ENCODE data around the gene MARCHF9.
"Not testable (repeated sequence)": the region's sequence is repeated elsewhere in the genome, so short reads cannot be mapped to it uniquely, and the experiment has no call there.

MARCHF9 gene

DNA sequence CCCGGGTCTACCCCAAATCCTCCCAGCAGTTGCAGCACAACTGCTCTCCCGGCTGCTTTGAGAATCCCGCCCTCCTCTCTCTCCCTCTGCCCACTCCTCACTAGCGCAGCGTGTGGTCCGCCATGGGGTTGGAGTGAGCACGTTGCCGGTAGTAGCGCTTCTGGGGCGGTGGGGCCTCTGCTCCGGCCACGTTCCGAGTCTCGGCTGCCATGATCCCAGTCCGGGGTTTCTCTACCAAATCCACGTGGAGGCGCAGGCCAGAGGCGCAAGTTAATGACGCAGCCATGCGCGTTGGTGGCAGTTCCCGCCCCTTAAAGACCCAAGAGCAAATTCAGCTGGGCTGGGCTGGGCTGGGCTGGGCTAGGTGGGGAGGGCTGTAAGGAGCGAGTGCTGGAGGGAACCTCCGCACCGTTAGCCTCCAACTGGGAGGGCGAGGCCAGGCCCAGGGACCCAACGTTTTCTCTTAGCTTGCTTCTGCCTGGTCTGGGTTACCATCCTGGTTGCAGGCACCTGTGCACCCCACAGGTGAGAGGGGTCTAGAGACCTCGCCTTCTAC, 17.0 kb downstream of the MARCHF9 start, which contains the start of gene METTL1:
Gene METTL1, minus strand, starts transcription at position 233 of the 556 bp plus-strand sequence. Its CDS starts 22 bp downstream, at position 211.
- DNase-seq, result peak; percentile 26 to 87

GRCh38 chr12:57772429-57773322, 17.8 kb downstream of the MARCHF9 start, which contains the start of gene EEF1AKMT3:
EEF1AKMT3 (plus strand) TSS chr12:57772614; CDS start chr12:57772725, 111 bp downstream.
- DNase-seq, result no peak

DNA sequence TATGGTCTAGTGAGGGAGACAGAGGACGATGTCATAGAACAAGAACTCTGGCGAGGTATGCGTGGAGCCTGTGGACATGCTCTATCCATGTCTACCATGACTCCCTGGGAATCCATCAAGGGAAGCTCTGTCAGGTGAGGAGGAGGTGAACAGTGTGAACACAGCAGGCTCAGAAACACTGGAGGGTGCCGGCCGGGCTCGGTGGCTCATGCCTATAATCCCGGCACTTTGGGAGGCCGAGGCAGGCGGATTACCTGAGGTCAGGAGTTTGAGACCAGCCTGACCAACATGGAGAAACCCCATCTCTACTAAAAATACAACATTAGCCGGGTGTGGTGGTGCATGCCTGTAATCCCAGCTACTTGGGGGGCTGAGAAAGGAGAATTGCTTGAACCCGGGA, 19.7 kb downstream of the MARCHF9 start:
- not testable (repeated sequence) for DNase-seq

- no peak for DNase-seq
These were observed 20.1 kb downstream of the MARCHF9 start for GRCh38 chr12:57775044-57775443.

DNA sequence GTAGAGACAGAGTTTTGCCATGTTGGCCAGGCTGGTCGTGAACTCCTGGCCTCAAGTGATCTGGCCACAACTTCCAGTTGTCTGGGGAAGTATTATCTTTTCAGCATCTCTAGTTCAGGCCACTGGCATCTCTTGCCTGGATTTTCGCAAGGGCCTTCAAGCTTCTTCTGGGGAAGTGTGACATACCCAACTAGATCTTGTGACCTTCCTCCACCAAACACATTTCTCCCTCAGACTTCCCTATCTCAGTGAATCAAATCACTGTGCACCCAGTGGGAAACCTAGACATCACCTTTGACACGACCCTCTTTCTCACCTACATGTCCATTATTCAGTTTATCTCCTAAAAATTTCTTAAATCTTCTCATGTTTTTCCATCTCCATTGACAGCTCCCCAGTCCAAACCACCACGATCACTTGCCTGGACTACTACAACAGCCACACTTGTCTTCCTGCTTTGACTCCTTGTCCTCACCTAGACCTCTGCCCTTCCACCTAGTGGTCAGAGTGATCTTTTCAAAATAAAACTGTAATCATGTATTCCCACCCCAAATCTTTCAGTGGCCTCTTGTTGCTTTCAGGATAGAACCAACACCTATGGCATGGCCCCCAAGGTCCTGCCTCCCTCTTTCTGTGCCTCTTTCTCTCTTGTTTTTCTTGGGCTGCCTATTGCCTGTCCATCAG, 20.8 kb downstream of the MARCHF9 start:
- DNase-seq, result no peak

DNA sequence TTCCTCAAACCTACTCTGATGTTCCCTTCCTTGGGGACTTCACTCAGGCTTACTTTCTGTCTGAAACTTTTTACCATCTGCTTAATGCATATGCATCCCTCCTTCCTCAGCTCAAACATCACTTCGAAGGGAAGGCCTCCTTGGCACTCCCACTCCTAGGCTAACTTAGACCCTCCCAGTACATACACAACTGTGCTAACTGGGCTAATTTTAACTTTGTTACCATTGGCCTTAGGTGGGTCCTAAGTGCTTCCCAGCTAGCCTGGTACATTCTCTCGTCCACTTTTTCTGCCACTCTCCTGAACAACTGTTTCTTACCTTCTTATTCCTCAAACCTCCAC, 21.3 kb downstream of the MARCHF9 start:
- DNase-seq, result no peak

DNA sequence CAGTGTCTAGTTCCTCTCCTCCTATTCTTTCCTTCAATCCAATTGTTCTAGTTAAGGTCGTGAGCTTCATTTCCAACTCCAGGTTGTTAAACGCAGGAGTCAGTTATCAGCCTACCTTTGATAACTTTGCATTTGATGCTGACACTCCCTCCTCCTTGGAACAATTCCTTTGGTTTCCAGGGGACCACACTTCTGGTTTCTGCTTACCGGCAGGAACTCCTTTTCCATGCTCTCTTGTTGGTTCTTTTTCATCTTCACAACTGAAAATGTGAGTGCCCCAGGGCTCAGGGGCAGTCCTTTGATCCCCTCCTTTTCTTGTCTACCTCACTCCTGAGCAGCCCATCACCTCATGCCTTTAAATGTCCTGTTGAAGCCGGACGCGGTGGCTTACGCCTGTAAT, 22.5 kb downstream of the MARCHF9 start:
- DNase-seq, result no peak

DNA sequence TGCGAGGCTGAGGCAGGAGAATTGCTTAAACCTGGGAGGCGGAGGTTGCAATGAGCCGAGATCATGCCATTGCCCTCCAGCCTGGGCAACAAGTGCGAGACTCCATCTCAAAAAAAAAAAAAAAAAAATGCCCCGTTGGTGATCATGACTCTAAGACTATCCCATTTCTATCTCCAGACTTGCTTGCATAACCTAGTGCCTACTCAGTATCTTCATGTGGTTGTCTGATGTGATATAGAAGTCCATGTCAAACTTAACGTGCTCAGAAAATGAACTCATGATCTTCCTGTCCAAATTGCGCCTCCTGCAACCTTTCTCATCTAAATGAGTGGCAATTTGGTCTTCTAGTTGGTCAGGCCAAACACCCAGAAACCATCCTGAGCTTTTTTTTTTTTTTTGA, 23.0 kb downstream of the MARCHF9 start:
- DNase-seq, result no peak

DNA sequence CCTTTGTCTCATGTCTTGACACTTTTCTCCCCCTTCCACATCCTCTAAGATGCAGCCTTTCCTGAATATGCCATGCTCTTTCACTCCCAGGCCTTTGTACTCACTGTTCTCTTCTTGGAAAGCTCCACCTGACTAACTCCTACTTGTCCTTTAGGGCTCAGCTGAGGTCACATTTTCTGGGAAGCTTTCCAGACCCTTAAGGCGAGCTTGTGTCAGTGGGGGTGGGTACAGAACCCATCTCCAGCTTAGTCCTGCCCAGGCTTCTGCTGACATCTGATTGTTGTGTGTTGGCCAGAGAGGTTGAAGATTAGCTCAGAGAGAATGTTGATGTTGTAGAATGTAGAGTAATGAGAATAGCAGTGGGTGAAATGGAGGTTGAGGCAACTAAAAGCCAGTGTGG, 24.8 kb downstream of the MARCHF9 start:
- DNase-seq, result no peak

DNA sequence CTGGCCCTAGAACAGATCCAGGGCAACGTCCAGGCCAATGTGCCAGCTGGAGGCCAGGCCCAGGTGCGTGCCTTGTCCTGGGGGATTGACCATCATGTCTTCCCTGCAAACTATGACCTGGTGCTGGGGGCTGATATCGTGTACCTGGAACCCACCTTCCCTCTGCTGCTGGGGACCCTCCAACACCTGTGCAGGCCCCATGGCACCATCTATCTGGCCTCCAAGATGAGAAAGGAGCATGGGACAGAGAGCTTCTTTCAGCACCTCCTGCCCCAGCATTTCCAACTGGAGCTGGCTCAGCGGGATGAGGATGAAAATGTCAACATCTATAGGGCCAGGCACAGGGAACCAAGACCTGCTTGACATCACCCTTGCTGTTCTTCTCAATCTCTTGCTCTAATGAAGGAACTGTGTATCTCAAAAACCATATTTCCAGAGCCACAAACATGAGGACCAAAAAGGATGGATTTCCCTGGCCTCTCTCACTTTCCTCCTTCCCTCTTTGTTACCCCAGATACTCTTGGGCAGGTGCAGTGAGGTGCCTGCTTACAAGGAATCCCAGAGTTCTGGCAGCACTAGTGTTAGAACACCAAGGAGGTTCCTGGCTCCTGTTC, 25.5 kb downstream of the MARCHF9 start:
- no peak for DNase-seq

GRCh38 chr12:57781244-57781643, 26.3 kb downstream of the MARCHF9 start:
- DNase-seq, result no peak

GRCh38 chr12:57781801-57782200, 26.9 kb downstream of the MARCHF9 start:
- DNase-seq, result no peak

GRCh38 chr12:57782243-57782607, 27.3 kb downstream of the MARCHF9 start:
- no peak for DNase-seq

DNA sequence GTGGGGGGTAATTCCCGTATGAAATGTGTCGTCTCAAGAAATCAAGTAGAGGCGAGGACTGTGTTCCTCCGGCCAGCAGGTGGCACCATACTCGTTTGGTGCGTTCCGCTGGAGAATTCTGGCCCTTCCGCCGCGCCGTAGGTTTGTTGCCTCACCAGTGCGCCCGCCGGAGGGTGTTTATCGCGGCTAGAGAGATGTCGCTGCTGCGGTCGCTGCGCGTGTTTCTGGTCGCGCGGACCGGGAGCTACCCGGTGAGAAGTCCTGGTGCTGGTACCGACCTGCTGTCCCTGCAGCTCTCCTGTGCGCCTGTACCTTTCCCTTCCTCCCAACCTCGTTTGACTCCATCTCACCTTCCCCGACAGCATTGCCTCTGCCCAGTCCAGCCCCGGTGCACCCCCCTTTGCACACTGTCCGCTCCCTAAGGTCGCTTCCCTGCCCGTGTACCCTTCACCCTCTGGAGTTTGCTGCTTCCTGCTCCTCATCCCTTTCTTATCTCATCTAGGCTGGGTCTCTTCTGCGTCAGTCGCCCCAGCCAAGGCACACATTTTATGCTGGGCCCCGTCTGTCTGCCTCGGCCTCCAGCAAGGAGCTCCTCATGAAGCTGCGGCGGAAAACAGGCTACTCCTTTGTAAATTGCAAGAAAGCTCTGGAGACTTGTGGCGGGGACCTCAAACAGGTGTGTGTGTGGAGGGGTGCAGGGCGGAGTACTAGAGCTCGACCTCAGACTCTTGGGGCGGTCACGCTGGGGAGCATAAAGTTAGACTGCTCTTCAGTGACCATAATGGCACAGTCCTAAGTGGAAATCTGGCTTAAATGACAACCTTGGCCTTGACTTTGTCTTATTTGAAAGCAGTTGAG, 27.9 kb downstream of the MARCHF9 start, which contains the start of gene TSFM:
Gene TSFM, plus strand, starts transcription at position 180 of the 858 bp plus-strand sequence. Its CDS starts 15 bp downstream, at position 195.
- DNase-seq, result peak in 1 of 2 experiments; percentile 88

DNA sequence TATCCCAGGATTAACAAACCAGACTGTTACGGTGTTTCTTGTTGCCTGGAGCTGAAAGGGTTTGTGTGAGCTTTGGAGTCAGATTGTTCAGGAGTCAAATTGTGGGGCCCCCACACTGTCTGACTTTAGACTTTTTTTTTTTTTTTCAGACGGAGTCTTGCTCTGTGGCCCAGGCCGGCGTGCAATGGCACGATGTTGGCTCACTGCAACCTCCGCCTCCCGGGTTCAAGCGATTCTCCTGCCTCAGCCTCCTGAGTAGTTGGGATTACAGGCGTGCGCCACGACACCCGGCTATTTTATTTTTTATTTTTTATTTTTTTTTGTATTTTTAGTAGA, 28.5 kb downstream of the MARCHF9 start:
- DNase-seq, result no peak

- no peak for DNase-seq
These were observed 29.0 kb downstream of the MARCHF9 start for GRCh38 chr12:57783861-57784260.

GRCh38 chr12:57793920-57794319, 39.0 kb downstream of the MARCHF9 start:
- no peak for DNase-seq

- no peak for DNase-seq
These were observed 40.5 kb downstream of the MARCHF9 start for GRCh38 chr12:57795354-57795753.

DNA sequence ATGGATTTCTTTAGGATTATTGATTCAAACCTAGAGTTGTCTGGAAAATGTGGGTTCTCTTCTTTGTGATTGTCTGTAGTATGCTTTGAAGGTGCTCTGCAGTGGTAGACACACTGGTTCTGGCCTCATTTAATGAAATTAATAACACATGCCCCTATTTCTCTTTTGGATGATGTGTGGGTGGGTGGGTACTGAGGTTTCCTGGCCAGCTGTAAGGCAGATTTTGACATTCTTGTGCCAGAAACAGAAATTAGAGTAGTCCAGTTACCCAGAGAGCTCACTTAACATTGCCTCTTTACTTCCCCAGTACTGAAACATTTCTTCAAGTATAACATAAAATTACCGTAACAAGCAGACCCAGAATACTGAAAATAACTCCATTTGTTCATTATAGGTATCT, 42.1 kb downstream of the MARCHF9 start:
- no peak for DNase-seq

DNA sequence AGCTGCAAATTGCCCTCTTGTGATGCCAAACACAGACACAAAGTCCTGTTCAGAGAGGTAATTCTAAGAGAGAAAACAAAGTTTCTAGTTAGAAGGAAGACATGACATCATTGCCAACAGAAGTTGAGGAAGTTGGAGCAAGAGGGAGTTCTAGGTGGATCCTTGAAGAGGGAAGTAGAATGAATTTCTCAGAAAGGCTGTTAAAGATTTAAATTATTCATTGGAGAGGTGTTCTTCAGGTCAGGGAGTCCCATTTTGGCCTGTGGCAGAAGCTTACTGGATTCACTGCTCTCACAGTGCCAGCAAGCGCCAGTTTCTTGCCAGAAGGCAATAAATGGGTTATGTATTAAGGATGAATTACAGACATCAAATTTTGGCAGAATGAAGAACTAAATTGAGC, 43.0 kb downstream of the MARCHF9 start:
- no peak for DNase-seq

DNA sequence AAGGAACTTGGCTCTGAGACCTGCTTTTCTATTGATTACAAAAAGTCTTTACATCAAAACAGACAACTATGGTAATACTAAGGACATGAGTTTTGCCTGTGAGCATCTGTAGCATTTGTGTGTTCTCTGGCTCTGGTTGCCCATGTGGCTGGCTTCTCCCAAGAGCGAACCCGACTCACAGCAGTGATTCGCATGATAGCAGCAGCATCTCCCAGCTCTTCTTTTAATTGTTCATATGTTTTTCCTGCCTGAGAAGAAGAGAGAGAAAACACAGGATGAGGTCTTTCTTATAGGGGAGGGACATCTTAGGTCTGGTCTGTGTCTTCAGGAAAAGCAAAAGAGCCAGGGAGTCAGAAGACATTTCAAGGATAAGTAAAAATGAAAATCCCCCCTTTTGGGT, 46.1 kb downstream of the MARCHF9 start:
- no peak for DNase-seq

- no peak for DNase-seq
These were observed 47.7 kb downstream of the MARCHF9 start for GRCh38 chr12:57802607-57803006.

Data from cerebellar nuclear complex (tissue), 1 donor.